ENCODE results near the gene SESN3.
A peak's percentile ranks its signal among the peaks of the same experiment; 100 is the strongest.

Gene SESN3

GRCh38 chr11:95241681-95242081 is 10.7 kb upstream of the SESN3 start:
- DNase-seq (ENCODE audit: low read depth in 1 of 2, low spot score in 1 of 2) = no peak
- Histone ChIP-seq H3K4me3 (replicated peaks; ENCODE audit: insufficient read depth, low read length) (no peak overlapping the region), H3K27ac (replicated peaks) (no peak overlapping the region), H3K27me3 (ENCODE audit: insufficient read depth, poor library complexity, severe bottlenecking) (no peaks in the 10 kb centered on the region)
- TF ChIP-seq SPI1 (IDR thresholded peaks at IDR 0.05; ENCODE audit: borderline replicate concordance, low read depth) (0 out of 2 replicates have a peak, but pooled peaks have one; percentile 5), REST (IDR thresholded peaks at IDR 0.05; ENCODE audit: insufficient replicate concordance, low read depth) (no peak)

- Histone ChIP-seq H3K4me3 (replicated peaks; ENCODE audit: insufficient read depth, low read length) (no peak overlapping the region), H3K27me3 (ENCODE audit: insufficient read depth, poor library complexity, severe bottlenecking) (no peaks in the 10 kb centered on the region)
- no peak for TF ChIP-seq CTCF (IDR thresholded peaks at IDR 0.05; ENCODE audit: insufficient read depth, low read length)
- no peak for TF ChIP-seq REST (IDR thresholded peaks at IDR 0.05; ENCODE audit: insufficient replicate concordance, low read depth)
- no peak for TF ChIP-seq GABPA (IDR thresholded peaks at IDR 0.05; ENCODE audit: low read depth)
- TF ChIP-seq SPI1 (IDR thresholded peaks at IDR 0.05; ENCODE audit: borderline replicate concordance, low read depth) = no peak
- TF ChIP-seq POLR2AphosphoS5 (IDR thresholded peaks at IDR 0.05; ENCODE audit: low read depth) = no peak
These were observed 9.1 kb upstream of the SESN3 start for GRCh38 chr11:95239871-95240649.

GRCh38 chr11:95232666-95233065 is 1.7 kb upstream of the SESN3 start:
- no peaks in the 10 kb centered on the region for H3K27me3 ChIP-seq (ENCODE audit: insufficient read depth, poor library complexity, severe bottlenecking)
- DNase-seq (ENCODE audit: low read depth in 1 of 2, low spot score in 1 of 2) = peak in 1 of 2 experiments; percentile 21
- peak overlapping the region; percentile 82 for H3K27ac ChIP-seq (replicated peaks)
- peak overlapping the region; percentile 35 for H3K4me3 ChIP-seq (replicated peaks; ENCODE audit: insufficient read depth, low read length)
- TF ChIP-seq POLR2AphosphoS5 (IDR thresholded peaks at IDR 0.05; ENCODE audit: low read depth) = no peak
- TF ChIP-seq CTCF (IDR thresholded peaks at IDR 0.05; ENCODE audit: insufficient read depth, low read length) = no peak
- no peak for TF ChIP-seq GABPA (IDR thresholded peaks at IDR 0.05; ENCODE audit: low read depth)
- TF ChIP-seq REST (IDR thresholded peaks at IDR 0.05; ENCODE audit: insufficient replicate concordance, low read depth) = no peak
- no peak for TF ChIP-seq SPI1 (IDR thresholded peaks at IDR 0.05; ENCODE audit: borderline replicate concordance, low read depth)

More at GRCh38 chr11:95239871-95240649, 9.1 kb upstream of the SESN3 start:
- DNase-seq (ENCODE audit: low read depth in 1 of 2, low spot score in 1 of 2) = no peak
- no peak overlapping the region for H3K27ac ChIP-seq (replicated peaks)

All from HL-60 (cell line).